OCI-LY1 (cell line): Measurements from ENCODE around the gene TUBAL3.

Experiments
- H2AFZ ChIP-seq: fragments of 200-600 bp; sonication (generic), shearing (Covaris generic); 2 replicates; pipeline ENCODE4 v1.6.0; 2014; ENCODE audit warnings: antibody characterized with exemption, mild to moderate bottlenecking, low read length
- H3F3A ChIP-seq: fragments of 200-600 bp; sonication (generic), shearing (Covaris generic); 2 replicates; pipeline ENCODE4 v1.6.0; 2014; ENCODE audit warnings: mild to moderate bottlenecking, antibody characterized with exemption, low read length, moderate library complexity; ENCODE audit not compliant: insufficient read depth
- H3K27ac ChIP-seq: fragments of 200-600 bp; sonication (generic); 2 replicates; pipeline ENCODE4 v1.5.1; 2014; ENCODE audit warnings: low read length, mixed run types, mild to moderate bottlenecking, low read depth; ENCODE audit not compliant: poor library complexity, severe bottlenecking
- H3K27me3 ChIP-seq: fragments of 200-600 bp; sonication (generic); 2 replicates; pipeline ENCODE4 v1.6.0; 2014; ENCODE audit warnings: antibody characterized with exemption, mild to moderate bottlenecking, low read length, moderate library complexity; ENCODE audit not compliant: insufficient read depth
- H3K36me3 ChIP-seq: fragments of 200-600 bp; sonication (generic); 2 replicates; pipeline ENCODE4 v1.6.1; 2014; ENCODE audit warnings: mild to moderate bottlenecking, antibody characterized with exemption, low read length, moderate library complexity, mixed read lengths; ENCODE audit not compliant: insufficient read depth
- H3K4me1 ChIP-seq: fragments of 200-600 bp; sonication (generic); 2 replicates; pipeline ENCODE4 v1.5.1; 2014; ENCODE audit warnings: mild to moderate bottlenecking, low read length, moderate library complexity; ENCODE audit not compliant: insufficient read depth, severe bottlenecking
- H3K4me2 ChIP-seq: fragments of 200-600 bp; sonication (generic), shearing (Covaris generic); 2 replicates; pipeline ENCODE4 v1.6.1; 2014; ENCODE audit warnings: low read length
- H3K4me3 ChIP-seq: fragments of 200-600 bp; sonication (generic); 2 replicates; pipeline ENCODE4 v1.5.1; 2014; ENCODE audit warnings: low read length, low read depth, mild to moderate bottlenecking, mixed read lengths; ENCODE audit not compliant: poor library complexity, severe bottlenecking
- H3K79me2 ChIP-seq: fragments of 200-600 bp; shearing (Covaris generic); 2 replicates; pipeline ENCODE4 v1.6.1; 2016; ENCODE audit warnings: mixed run types, low read length, mixed read lengths; ENCODE audit not compliant: insufficient read depth
- H3K9ac ChIP-seq: fragments of 200-600 bp; sonication (generic), shearing (Covaris generic); 2 replicates; pipeline ENCODE4 v1.6.1; 2014; ENCODE audit warnings: mild to moderate bottlenecking, low read length, mixed read lengths
- H3K9me2 ChIP-seq: fragments of 200-600 bp; sonication (generic), shearing (Covaris generic); 2 replicates; pipeline ENCODE4 v1.6.1; 2014; ENCODE audit warnings: low read depth, mild to moderate bottlenecking, low read length, mixed read lengths
- H3K9me3 ChIP-seq: fragments of 200-600 bp; shearing (Covaris generic); 2 replicates; pipeline ENCODE4 v1.6.1; 2014; ENCODE audit warnings: low read length, mixed read lengths
- H4K20me1 ChIP-seq: fragments of 200-600 bp; sonication (generic), shearing (Covaris generic); 2 replicates; pipeline ENCODE4 v1.6.0; 2016; ENCODE audit warnings: mild to moderate bottlenecking, low read length; ENCODE audit not compliant: insufficient read depth
- EZH2 ChIP-seq: fragments of 200-600 bp; sonication (generic), shearing (Covaris generic); IDR thresholded peaks from 2 replicates; pipeline ENCODE4 v1.8.0; 2017; ENCODE audit warnings: borderline replicate concordance, mixed run types, mild to moderate bottlenecking, antibody characterized with exemption, low read length, moderate library complexity, mixed read lengths
- TF ChIP-seq, protein P1 (sequence below): fragments of 200-600 bp; sonication (generic), shearing (Covaris generic); IDR thresholded peaks from 2 replicates; pipeline ENCODE4 v1.5.1; 2017; ENCODE audit warnings: mild to moderate bottlenecking, antibody characterized with exemption, low read length, moderate library complexity, mixed read lengths

Gene TUBAL3

DNA sequence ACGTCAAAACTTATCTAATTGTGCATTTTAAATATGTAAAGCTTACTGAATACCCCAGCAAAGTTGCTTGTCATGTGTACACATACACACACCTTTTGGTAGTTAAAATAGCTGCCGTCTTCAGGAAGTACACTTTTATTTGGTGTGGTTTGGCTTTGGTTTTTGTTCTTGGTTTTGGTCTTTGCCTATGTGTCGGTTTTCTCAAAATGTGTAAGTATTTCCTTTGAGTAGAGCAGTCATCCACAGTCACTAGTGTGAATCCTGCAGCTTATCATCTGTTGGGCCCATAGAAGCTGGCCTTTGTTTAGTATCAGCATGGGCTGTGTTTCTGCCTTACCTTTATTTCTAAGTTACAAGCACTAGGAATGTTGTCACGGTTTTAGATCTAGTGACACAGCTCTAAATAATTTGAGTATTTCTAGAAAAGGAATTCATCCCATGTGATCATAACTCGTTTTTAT, 43.0 kb upstream of the TUBAL3 start:
- Histone ChIP-seq H3K4me3 (peak overlapping the region; percentile 58), H3K36me3 (peaks cover 11% of the 10 kb centered on the region)

DNA sequence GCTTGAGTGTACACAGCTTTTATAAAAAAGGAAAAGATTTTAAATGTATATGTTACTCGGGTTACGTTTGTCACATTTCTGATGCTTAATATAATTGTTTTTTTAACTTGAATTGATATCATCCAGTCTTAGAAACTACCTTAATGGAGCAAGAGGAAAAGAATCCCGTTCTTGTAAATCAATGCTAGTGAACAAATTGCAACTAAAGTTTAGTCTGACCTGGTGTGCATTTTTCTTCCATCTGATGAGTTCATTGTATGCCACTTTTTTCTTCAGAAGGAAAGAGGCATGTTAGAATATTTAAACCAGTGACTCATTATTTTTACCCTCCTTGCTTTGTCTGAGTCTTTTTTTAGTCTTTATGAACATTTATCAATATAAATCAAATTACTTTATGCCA, 42.4 kb upstream of the TUBAL3 start:
- Histone ChIP-seq H3K27me3 (no peaks in the 10 kb centered on the region), H3K9me3 (no peaks in the 10 kb centered on the region), H3K9ac (peak overlapping the region; percentile 59), H2AFZ (no peak overlapping the region), H3F3A (peaks cover 4% of the 10 kb centered on the region; the same call in 1 of the 2 replicates), H3K4me3 (peak overlapping the region; percentile 58), H3K79me2 (no peaks in the 10 kb centered on the region), H3K4me2 (peak overlapping the region; percentile 80), H3K4me1 (peaks cover 21% of the 10 kb centered on the region), H4K20me1 (no peaks in the 10 kb centered on the region), H3K36me3 (peaks cover 5% of the 10 kb centered on the region; the same call in 1 of the 2 replicates), H3K27ac (no peak overlapping the region), H3K9me2 (no peaks in the 10 kb centered on the region)
- TF ChIP-seq EZH2 = no peak
- TF ChIP-seq, protein P1, sequence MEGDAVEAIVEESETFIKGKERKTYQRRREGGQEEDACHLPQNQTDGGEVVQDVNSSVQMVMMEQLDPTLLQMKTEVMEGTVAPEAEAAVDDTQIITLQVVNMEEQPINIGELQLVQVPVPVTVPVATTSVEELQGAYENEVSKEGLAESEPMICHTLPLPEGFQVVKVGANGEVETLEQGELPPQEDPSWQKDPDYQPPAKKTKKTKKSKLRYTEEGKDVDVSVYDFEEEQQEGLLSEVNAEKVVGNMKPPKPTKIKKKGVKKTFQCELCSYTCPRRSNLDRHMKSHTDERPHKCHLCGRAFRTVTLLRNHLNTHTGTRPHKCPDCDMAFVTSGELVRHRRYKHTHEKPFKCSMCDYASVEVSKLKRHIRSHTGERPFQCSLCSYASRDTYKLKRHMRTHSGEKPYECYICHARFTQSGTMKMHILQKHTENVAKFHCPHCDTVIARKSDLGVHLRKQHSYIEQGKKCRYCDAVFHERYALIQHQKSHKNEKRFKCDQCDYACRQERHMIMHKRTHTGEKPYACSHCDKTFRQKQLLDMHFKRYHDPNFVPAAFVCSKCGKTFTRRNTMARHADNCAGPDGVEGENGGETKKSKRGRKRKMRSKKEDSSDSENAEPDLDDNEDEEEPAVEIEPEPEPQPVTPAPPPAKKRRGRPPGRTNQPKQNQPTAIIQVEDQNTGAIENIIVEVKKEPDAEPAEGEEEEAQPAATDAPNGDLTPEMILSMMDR = no peak

More for the DNA sequence above, 43.0 kb upstream of the TUBAL3 start:
- Histone ChIP-seq H4K20me1 (no peaks in the 10 kb centered on the region), H3K79me2 (no peaks in the 10 kb centered on the region), H3K9me3 (no peaks in the 10 kb centered on the region), H3K27me3 (no peaks in the 10 kb centered on the region), H3F3A (peaks cover 4% of the 10 kb centered on the region; the same call in 1 of the 2 replicates), H2AFZ (no peak overlapping the region), H3K9ac (no peak overlapping the region), H3K4me1 (peaks cover 21% of the 10 kb centered on the region), H3K4me2 (peak overlapping the region; percentile 80), H3K27ac (no peak overlapping the region), H3K9me2 (no peaks in the 10 kb centered on the region)
- no peak for TF ChIP-seq EZH2
- TF ChIP-seq, protein P1 = no peak

DNA sequence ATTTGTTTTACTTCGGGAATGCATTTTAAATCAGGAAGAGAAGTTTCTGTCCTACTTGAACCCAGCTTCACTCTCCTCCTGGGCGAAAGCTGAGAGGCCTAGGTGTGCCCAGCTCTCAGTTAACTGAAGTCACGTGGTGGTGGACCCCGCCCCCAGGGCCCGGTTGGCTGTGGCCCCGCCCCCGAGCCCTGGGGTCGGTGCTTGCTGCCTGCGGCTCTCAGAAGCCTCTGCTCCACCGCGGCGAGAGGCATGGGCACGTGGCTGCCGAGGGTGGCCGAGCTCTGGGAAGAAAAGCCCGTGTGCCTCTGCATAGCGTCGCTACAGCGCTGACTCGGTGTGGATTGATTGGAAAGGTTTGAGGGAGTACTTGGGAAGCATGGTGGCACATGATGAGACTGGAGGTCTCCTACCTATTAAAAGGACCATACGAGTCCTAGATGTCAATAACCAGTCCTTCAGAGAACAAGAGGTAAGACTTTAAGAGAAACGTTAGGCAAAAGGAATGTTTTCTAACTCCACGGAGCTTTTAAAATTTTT, 41.8 kb upstream of the TUBAL3 start:
- H3K27me3 ChIP-seq = no peaks in the 10 kb centered on the region
- H3K9me3 ChIP-seq = no peaks in the 10 kb centered on the region
- peaks cover 5% of the 10 kb centered on the region; the same call in 1 of the 2 replicates for H3K36me3 ChIP-seq
- peak overlapping the region; percentile 58 for H3K4me3 ChIP-seq
- H2AFZ ChIP-seq = no peak overlapping the region
- H3K9me2 ChIP-seq = no peaks in the 10 kb centered on the region
- H4K20me1 ChIP-seq = no peaks in the 10 kb centered on the region
- no peak for TF ChIP-seq EZH2
- TF ChIP-seq, protein P1 = no peak
- H3F3A ChIP-seq = peaks cover 4% of the 10 kb centered on the region; the same call in 1 of the 2 replicates
- H3K4me1 ChIP-seq = peaks cover 21% of the 10 kb centered on the region
- H3K4me2 ChIP-seq = peak overlapping the region; percentile 80
- peak overlapping the region; percentile 59 for H3K9ac ChIP-seq
- no peak overlapping the region for H3K27ac ChIP-seq
- H3K79me2 ChIP-seq = no peaks in the 10 kb centered on the region
